Thyroid gland (tissue), 4 donors: Measurements from ENCODE around the gene QKI. TPM values are rescaled to one million over a fixed set of nuclear protein-coding genes. Genes with fewer than 3 reads are reported as not detected.
"Not testable (repeated sequence)": the region's sequence is repeated elsewhere in the genome, so short reads cannot be mapped to it uniquely, and the experiment has no call there.

Experiments used
- DNase-seq, 2 donors: peaks; one replicate each; pipeline ENCODE4 v3.0.0-alpha.2; 2019
- H3K27ac ChIP-seq, 3 donors: fragments of 200-600 bp; sonication (generic); 1 replicate in 2 of 3; 2 replicates in 1 of 3; pipeline ENCODE4 v1.5.1; 2016 to 2019; ENCODE audit warnings: mild to moderate bottlenecking in 1 of 3, moderate library complexity in 1 of 3
- H3K27me3 ChIP-seq: fragments of 200-600 bp; sonication (generic); one replicate; pipeline ENCODE4 v1.5.1; 2019
- H3K36me3 ChIP-seq, 2 donors: fragments of 200-600 bp; sonication (generic); one replicate each; pipeline ENCODE4 v1.5.1; 2016 to 2019
- H3K4me1 ChIP-seq, 2 donors: fragments of 200-600 bp; sonication (generic); one replicate each; pipeline ENCODE4 v1.5.1; 2017 to 2019
- H3K4me3 ChIP-seq, 3 donors: fragments of 200-600 bp; sonication (generic); replicated peaks in 1 of 3; 1 replicate in 2 of 3; 2 replicates in 1 of 3; pipeline ENCODE4 v1.5.1; 2016; ENCODE audit warnings: mild to moderate bottlenecking in 1 of 3
- H3K9me3 ChIP-seq: fragments of 200-600 bp; sonication (generic); one replicate; pipeline ENCODE4 v1.5.1; 2017
- POLR2A ChIP-seq, 2 donors: fragments of 450-650 bp; IDR thresholded peaks; one replicate each; pipeline ENCODE4 v1.6.1; 2017; ENCODE audit warnings: antibody characterized with exemption in 2 of 2, mild to moderate bottlenecking in 2 of 2, moderate library complexity in 1 of 2
- WGBS, 2 donors: methylation state at CpG; one replicate each; pipeline ENCODE4 v1.1.5; 2017; 5-methylcytosine and 5-hydroxymethylcytosine counted together
- intact Hi-C: fragments of 100-400 bp; cut with DNase I; formaldehyde crosslinking; loops from one replicate; pipeline ENCODE4 v1.15.1; 2023
- total RNA-seq, 4 donors: library from RNA; depleted of rRNA; stranded (reverse); fragments of >200 nt; gene quantifications; one replicate each; pipeline ENCODE4 v1.2.3, GENCODE V29; 2016
- TF ChIP-seq, protein P1 (sequence below), 6 experiments: fragments of 200-600 bp in 3 of 6; fragments of 450-650 bp in 3 of 6; sonication (generic) in 3 of 6; IDR thresholded peaks; one replicate each; pipeline ENCODE4 v1.5.1; 2016 to 2019; ENCODE audit warnings: antibody characterized with exemption in 6 of 6, mild to moderate bottlenecking in 2 of 6, inconsistent platforms in 1 of 6, moderate library complexity in 1 of 6

The QKI gene
- total RNA-seq, 4 donors from 2014 or later, result 90.3 to 134 (median 101) TPM

DNA sequence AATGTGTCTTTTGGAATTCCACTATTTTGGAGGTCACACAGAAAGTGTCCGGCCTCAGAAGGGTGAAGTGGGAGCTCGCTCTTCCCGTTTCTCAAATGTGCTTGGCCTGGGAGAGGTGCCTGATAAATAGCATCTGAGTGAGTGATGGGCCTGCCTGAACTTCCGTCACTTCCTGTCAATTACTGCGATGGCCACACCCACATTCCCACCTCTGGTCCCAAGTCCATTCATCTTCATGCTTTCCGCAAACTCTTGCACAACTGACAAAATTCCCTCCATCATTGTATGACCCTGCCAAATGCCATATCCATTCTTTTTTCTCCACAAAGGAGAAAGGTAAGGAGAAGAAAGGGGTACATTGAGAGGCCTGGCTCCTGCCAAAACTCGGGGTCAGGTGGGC is 169.0 kb downstream of the QKI start:
- DNase-seq, result no peak
- TF ChIP-seq, protein P1, sequence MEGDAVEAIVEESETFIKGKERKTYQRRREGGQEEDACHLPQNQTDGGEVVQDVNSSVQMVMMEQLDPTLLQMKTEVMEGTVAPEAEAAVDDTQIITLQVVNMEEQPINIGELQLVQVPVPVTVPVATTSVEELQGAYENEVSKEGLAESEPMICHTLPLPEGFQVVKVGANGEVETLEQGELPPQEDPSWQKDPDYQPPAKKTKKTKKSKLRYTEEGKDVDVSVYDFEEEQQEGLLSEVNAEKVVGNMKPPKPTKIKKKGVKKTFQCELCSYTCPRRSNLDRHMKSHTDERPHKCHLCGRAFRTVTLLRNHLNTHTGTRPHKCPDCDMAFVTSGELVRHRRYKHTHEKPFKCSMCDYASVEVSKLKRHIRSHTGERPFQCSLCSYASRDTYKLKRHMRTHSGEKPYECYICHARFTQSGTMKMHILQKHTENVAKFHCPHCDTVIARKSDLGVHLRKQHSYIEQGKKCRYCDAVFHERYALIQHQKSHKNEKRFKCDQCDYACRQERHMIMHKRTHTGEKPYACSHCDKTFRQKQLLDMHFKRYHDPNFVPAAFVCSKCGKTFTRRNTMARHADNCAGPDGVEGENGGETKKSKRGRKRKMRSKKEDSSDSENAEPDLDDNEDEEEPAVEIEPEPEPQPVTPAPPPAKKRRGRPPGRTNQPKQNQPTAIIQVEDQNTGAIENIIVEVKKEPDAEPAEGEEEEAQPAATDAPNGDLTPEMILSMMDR (IDR thresholded peaks at IDR 0.05), result no peak
- no peak for TF ChIP-seq POLR2A (IDR thresholded peaks at IDR 0.05)
- Histone ChIP-seq H3K27ac (no peak overlapping the region), H3K36me3 (no peaks in the 10 kb centered on the region), H3K4me1 (peaks cover 0 to 9% of the 10 kb centered on the region in 2 donors), H3K4me3 (no peak overlapping the region), H3K27me3 (no peaks in the 10 kb centered on the region), H3K9me3 (no peaks in the 10 kb centered on the region)
- intact Hi-C loops, result no loop called here
- WGBS, 2 donors, result 87 to 88% methylated on average over 7 of the region's 7 CpGs

DNA sequence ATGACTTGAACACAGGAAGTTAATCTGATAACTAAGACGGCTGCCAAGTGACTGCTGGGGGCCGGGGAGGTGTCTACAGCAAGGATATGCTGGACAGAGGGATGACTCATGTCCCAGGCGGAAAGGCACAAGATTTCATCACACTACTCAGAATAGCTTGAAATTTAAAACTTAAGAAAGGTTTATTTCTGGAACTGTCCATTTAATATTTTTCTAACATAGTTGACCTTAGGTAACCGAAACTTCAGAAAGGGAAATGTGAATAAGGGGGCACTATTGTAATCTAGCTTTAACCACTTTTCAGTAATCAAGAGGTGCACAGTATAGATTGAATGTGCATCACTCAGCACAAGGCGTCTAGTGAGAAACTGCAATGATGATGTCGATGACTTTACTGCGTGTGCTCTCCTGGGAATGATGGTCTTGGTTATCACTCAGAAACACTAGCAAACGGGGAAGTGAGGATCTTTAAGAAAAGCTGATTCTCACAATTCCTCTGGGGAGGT is 171.5 kb downstream of the QKI start:
- DNase-seq, result peak in 1 of 2 donors; percentile 16
- no peak overlapping the region for H3K4me3 ChIP-seq
- intact Hi-C loops, result no loop called here
- WGBS, 2 donors, result 56 to 72% methylated on average over 8 of the region's 8 CpGs
- H3K9me3 ChIP-seq, result no peaks in the 10 kb centered on the region
- no peaks in the 10 kb centered on the region for H3K4me1 ChIP-seq
- no peaks in the 10 kb centered on the region for H3K36me3 ChIP-seq
- TF ChIP-seq POLR2A (IDR thresholded peaks at IDR 0.05), result no peak
- TF ChIP-seq, protein P1 (IDR thresholded peaks at IDR 0.05), result no peak
- H3K27me3 ChIP-seq, result no peaks in the 10 kb centered on the region
- no peak overlapping the region for H3K27ac ChIP-seq

DNA sequence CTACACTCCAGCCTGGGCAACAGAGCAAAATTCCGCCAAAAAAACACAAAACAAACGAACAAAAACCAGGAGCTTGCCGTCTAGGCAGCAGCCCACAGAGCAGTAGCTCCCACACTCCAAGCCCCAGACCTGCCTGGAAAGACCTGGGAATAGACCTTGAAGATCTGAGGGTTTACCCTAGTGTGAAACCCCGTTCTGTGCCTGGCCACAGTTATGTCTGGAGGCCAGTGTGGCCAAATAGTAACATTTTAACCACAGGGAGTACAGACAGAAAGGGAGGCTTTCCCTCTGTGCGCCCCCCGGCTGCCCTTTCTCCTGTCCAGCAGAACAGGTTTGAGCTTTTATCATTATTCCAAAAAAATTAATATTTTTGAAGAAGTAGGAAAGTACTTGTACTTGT is 172.4 kb downstream of the QKI start:
- no peak for DNase-seq
- Histone ChIP-seq H3K4me3 (no peak overlapping the region), H3K27me3 (no peaks in the 10 kb centered on the region), H3K4me1 (no peaks in the 10 kb centered on the region), H3K27ac (no peak overlapping the region), H3K9me3 (no peaks in the 10 kb centered on the region), H3K36me3 (no peaks in the 10 kb centered on the region)
- intact Hi-C loops, result no loop called here
- TF ChIP-seq POLR2A (IDR thresholded peaks at IDR 0.05), result no peak
- TF ChIP-seq, protein P1 (IDR thresholded peaks at IDR 0.05), result no peak
- WGBS, 2 donors, result 88 to 89% methylated on average over 6 of the region's 6 CpGs

DNA sequence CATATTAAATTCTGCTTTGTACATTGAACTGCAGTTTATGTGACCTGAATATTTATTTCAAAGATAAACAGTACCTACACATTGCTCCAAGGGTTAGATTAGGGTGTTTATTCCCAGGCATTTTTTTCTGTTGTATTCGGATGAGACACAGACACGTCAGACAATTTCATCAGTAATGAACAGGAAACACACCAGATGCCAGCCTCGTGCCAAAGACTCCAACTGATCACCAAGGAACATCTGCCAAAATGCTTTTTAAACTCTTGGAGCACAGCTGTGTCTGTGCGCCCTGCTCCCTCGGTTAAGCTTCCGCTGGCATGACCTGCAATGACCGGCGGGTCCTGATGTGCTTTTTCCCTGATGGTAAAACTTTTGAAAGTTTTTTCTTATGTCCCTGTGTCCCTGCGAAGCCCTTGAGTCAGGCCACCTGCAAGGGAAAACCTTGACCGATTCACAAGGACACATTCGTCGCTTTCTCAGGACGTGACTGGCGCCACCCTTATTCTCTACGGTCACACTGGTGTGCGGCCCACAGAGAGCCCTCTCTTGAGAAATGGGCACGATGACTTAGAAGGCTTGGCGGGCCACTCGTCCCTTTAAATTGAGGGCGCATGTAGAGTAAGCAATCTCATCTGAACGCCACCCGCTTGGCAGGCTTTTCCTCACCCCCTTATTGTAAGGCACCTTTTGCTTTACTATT is 173.9 kb downstream of the QKI start:
- Histone ChIP-seq H3K27me3 (no peaks in the 10 kb centered on the region), H3K4me1 (no peaks in the 10 kb centered on the region), H3K27ac (no peak overlapping the region), H3K4me3 (no peak overlapping the region), H3K9me3 (no peaks in the 10 kb centered on the region), H3K36me3 (no peaks in the 10 kb centered on the region)
- DNase-seq, result no peak
- TF ChIP-seq, protein P1 (IDR thresholded peaks at IDR 0.05), result no peak
- 93 to 94% methylated on average over 22 of the region's 22 CpGs for WGBS, 2 donors
- intact Hi-C loops, result no loop called here

DNA sequence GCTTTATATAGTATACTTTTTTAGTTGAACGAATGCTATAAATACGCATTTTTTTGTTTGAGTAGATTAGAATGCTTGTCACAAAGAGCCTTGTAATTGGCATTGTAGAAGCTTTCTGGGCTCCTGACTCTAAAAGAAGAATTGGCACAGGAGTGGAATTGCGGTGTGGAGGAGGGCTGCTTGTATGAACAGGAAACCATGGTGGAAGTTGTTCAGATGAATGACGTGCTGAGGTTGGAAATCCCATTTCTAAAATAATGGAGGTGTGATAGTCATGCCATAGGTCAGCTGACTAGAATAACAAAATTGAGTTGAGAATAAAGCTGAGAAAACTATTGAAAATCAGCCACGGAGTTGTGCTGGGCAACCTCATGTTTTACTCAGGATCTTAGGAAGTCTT is 174.9 kb downstream of the QKI start:
- Histone ChIP-seq H3K36me3 (no peaks in the 10 kb centered on the region), H3K4me3 (no peak overlapping the region), H3K4me1 (no peaks in the 10 kb centered on the region), H3K9me3 (no peaks in the 10 kb centered on the region), H3K27ac (no peak overlapping the region), H3K27me3 (no peaks in the 10 kb centered on the region)
- no peak for TF ChIP-seq POLR2A (IDR thresholded peaks at IDR 0.05)
- TF ChIP-seq, protein P1 (IDR thresholded peaks at IDR 0.05), result no peak
- intact Hi-C loops, result no loop called here
- DNase-seq, result no peak
- 73 to 74% methylated on average over 5 of the region's 5 CpGs for WGBS, 2 donors

DNA sequence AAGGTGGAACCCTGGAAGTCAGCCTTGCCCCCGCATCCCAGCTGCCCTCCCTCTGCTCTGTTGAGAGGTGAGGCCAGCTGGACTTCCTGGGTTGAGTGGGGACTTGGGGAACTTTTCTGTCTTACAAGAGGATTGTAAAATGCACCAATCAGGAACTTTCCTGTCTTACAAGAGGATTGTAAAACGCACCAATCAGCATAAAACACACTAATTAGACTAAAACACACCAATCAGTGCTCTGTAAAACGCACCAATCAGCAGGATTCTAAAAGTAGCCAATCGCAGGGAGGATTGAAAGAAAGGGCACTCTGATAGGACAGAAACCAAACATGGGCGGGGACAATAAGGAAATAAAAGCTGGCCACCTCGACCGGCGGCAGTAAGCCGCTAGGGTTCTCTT is 175.6 kb downstream of the QKI start:
- 94 to 95% methylated on average over 9 of the region's 9 CpGs for WGBS, 2 donors
- H3K27me3 ChIP-seq, DNase-seq, intact Hi-C loops, H3K27ac ChIP-seq, H3K9me3 ChIP-seq, H3K4me3 ChIP-seq, H3K4me1 ChIP-seq, H3K36me3 ChIP-seq: not testable (repeated sequence)
